Right forelimb (tissue), 1 donor: ENCODE results near the gene ANKS1B.

ENCODE experiments used
- DNase-seq: peaks from one replicate; pipeline ENCODE4 v3.0.0-alpha.2; 2018

The ANKS1B gene

GRCh38 chr12:99153293-99153692 lies 831.4 kb downstream of the ANKS1B start:
- DNase-seq: no peak

- no peak for DNase-seq
These were observed 832.4 kb downstream of the ANKS1B start for GRCh38 chr12:99152337-99152736.

- DNase-seq: no peak
These were observed 833.0 kb downstream of the ANKS1B start for GRCh38 chr12:99151744-99152143.

- no peak for DNase-seq
These were observed 837.6 kb downstream of the ANKS1B start for GRCh38 chr12:99147130-99147529.

- no peak for DNase-seq
These were observed 838.0 kb downstream of the ANKS1B start for GRCh38 chr12:99146730-99147129.

GRCh38 chr12:99146185-99146584 lies 838.6 kb downstream of the ANKS1B start:
- DNase-seq: no peak

GRCh38 chr12:99142651-99143050 lies 842.1 kb downstream of the ANKS1B start:
- DNase-seq: no peak

- DNase-seq: no peak
These were observed 844.6 kb downstream of the ANKS1B start for GRCh38 chr12:99140017-99140720.

GRCh38 chr12:99138393-99138792 lies 846.3 kb downstream of the ANKS1B start:
- no peak for DNase-seq

- DNase-seq: no peak
These were observed 847.4 kb downstream of the ANKS1B start for GRCh38 chr12:99137124-99137855.

GRCh38 chr12:99136516-99136915 lies 848.2 kb downstream of the ANKS1B start:
- DNase-seq: no peak

GRCh38 chr12:99135376-99135775 lies 849.4 kb downstream of the ANKS1B start:
- DNase-seq: no peak

GRCh38 chr12:99133401-99133800 lies 851.3 kb downstream of the ANKS1B start:
- DNase-seq: no peak

- DNase-seq: peak; percentile 51
These were observed 853.0 kb downstream of the ANKS1B start for GRCh38 chr12:99131751-99132199.

- DNase-seq: no peak
These were observed 853.8 kb downstream of the ANKS1B start for GRCh38 chr12:99130808-99131553.

- DNase-seq: no peak
These were observed 856.4 kb downstream of the ANKS1B start for GRCh38 chr12:99128246-99128802.

- DNase-seq: no peak
These were observed 861.8 kb downstream of the ANKS1B start for GRCh38 chr12:99122959-99123358.

GRCh38 chr12:99122496-99122895 lies 862.2 kb downstream of the ANKS1B start:
- DNase-seq: no peak

GRCh38 chr12:99121546-99121945 lies 863.2 kb downstream of the ANKS1B start:
- no peak for DNase-seq

GRCh38 chr12:99119943-99120342 lies 864.8 kb downstream of the ANKS1B start:
- DNase-seq: no peak

GRCh38 chr12:99119449-99119848 lies 865.3 kb downstream of the ANKS1B start:
- no peak for DNase-seq

- DNase-seq: no peak
These were observed 873.1 kb downstream of the ANKS1B start for GRCh38 chr12:99111600-99111999.

- DNase-seq: no peak
These were observed 873.9 kb downstream of the ANKS1B start for GRCh38 chr12:99110868-99111267.
